A673 (cell line): ENCODE results near the gene SNX7. TPM values are rescaled to one million over a fixed set of nuclear protein-coding genes. Genes with fewer than 3 reads are reported as not detected.

Source experiments
- BruUV-seq: library from RNA; stranded (reverse); fragments of 400-500 nt; replicated peaks from 2 replicates; lab custom pipeline; 2021; lab: Mats Ljungman, UMichigan
- CTCF ChIA-PET: fragments of 300-600 bp; sonication (Branson Sonifier 250); formaldehyde crosslinking; loops from one replicate; lab custom pipeline; 2022; ENCODE audit warnings: antibody characterized with exemption; lab: Charles Lee
- POLR2A ChIA-PET: fragments of 300-600 bp; sonication (Branson Sonifier 250); formaldehyde crosslinking; loops from one replicate; lab custom pipeline; 2022; ENCODE audit warnings: antibody characterized with exemption; ENCODE audit not compliant: low non-redundant PET; lab: Charles Lee
- DNase-seq: peaks from one replicate; pipeline ENCODE4 v3.0.0-alpha.2; 2015; ENCODE audit warnings: low spot score
- H3K27ac ChIP-seq: fragments of 200-600 bp; sonication (generic); 2 replicates; pipeline ENCODE4 v1.5.1; 2016; ENCODE audit warnings: mixed run types, low read depth, mild to moderate bottlenecking, mixed read lengths, antibody characterized with exemption, low read length; ENCODE audit not compliant: poor library complexity, severe bottlenecking
- H3K27me3 ChIP-seq: fragments of 200-600 bp; sonication (generic); replicated peaks from 2 replicates; pipeline ENCODE4 v1.6.1; 2017; ENCODE audit warnings: mixed run types, low read depth, mild to moderate bottlenecking, mixed read lengths, antibody characterized with exemption, low read length; ENCODE audit not compliant: insufficient read depth, poor library complexity
- H3K36me3 ChIP-seq: fragments of 200-600 bp; sonication (generic); 2 replicates; pipeline ENCODE4 v1.6.1; 2016; ENCODE audit warnings: mixed run types, mild to moderate bottlenecking, mixed read lengths, antibody characterized with exemption, low read length; ENCODE audit not compliant: insufficient read depth, poor library complexity, severe bottlenecking
- H3K4me1 ChIP-seq: fragments of 200-600 bp; sonication (generic); 2 replicates; pipeline ENCODE4 v1.6.1; 2017; ENCODE audit warnings: mixed run types, mild to moderate bottlenecking, mixed read lengths, antibody characterized with exemption, low read length; ENCODE audit not compliant: insufficient read depth, poor library complexity, severe bottlenecking
- H3K4me3 ChIP-seq: fragments of 200-600 bp; sonication (generic); 2 replicates; pipeline ENCODE4 v1.5.1; 2016; ENCODE audit warnings: low read depth, mixed run types, mild to moderate bottlenecking, mixed read lengths, low read length; ENCODE audit not compliant: poor library complexity, severe bottlenecking
- H3K9me3 ChIP-seq: fragments of 200-600 bp; sonication (generic); 2 replicates; pipeline ENCODE4 v1.6.1; 2016; ENCODE audit warnings: mixed run types, low read depth, mild to moderate bottlenecking, mixed read lengths, antibody characterized with exemption, low read length; ENCODE audit not compliant: poor library complexity, severe bottlenecking
- CTCF ChIP-seq: fragments of 300-800, 200-600 bp; sonication (generic); conservative IDR thresholded peaks from 2 replicates; pipeline ENCODE4 v1.5.1; 2017; ENCODE audit warnings: low read depth, mild to moderate bottlenecking, antibody characterized with exemption, low read length, moderate library complexity, mixed read lengths
- intact Hi-C: fragments of 100-400 bp; cut with micrococcal nuclease; formaldehyde crosslinking; loops from one replicate; pipeline ENCODE4 v1.10.0; 2022; ENCODE audit not compliant: unreplicated experiment
- total RNA-seq: library from RNA; stranded (reverse); gene quantifications from 2 replicates; pipeline ENCODE4 v1.2.3, GENCODE V29; 2021

SNX7 gene
- total RNA-seq, 1 experiment from 2014 or later, result 4.4 TPM

GRCh38 chr1:98797506-98797905 is 136.0 kb downstream of the SNX7 start:
- Histone ChIP-seq H3K9me3 (no peaks in the 10 kb centered on the region), H3K27me3 (no peaks in the 10 kb centered on the region), H3K4me1 (no peaks in the 10 kb centered on the region), H3K4me3 (no peak overlapping the region), H3K36me3 (no peaks in the 10 kb centered on the region), H3K27ac (no peak overlapping the region)
- intact Hi-C loops, result loop anchor here (10.0 kb wide), 2 partner anchors 377 to 907 kb away; no protein-coding TSS in a partner anchor
- no peak for TF ChIP-seq CTCF
- BruUV-seq, result no TSS peak
- CTCF ChIA-PET, result no interaction called here
- POLR2A ChIA-PET, result no interaction called here
- DNase-seq, result no peak
